GM19099 (cell line): ENCODE measurements around the gene TEX101.

ENCODE experiments used
- POLR2A ChIP-seq: IDR thresholded peaks from 3 replicates; pipeline ENCODE4 v1.6.1; 2011; ENCODE audit warnings: low read depth; ENCODE audit not compliant: insufficient read length; ENCODE audit errors: extremely low read depth

TEX101 gene

GRCh38 chr19:43446746-43447489 lies 32.2 kb downstream of the TEX101 start:
- TF ChIP-seq POLR2A, result no peak

GRCh38 chr19:43447655-43448054 lies 33.0 kb downstream of the TEX101 start:
- TF ChIP-seq POLR2A, result no peak

- TF ChIP-seq POLR2A, result no peak
Measured at GRCh38 chr19:43450545-43450997, 35.9 kb downstream of the TEX101 start.

GRCh38 chr19:43452582-43452981 lies 37.9 kb downstream of the TEX101 start:
- TF ChIP-seq POLR2A, result no peak

GRCh38 chr19:43454031-43454430 lies 39.3 kb downstream of the TEX101 start:
- no peak for TF ChIP-seq POLR2A

GRCh38 chr19:43455321-43456113 lies 40.8 kb downstream of the TEX101 start:
- no peak for TF ChIP-seq POLR2A

- no peak for TF ChIP-seq POLR2A
Measured at GRCh38 chr19:43457809-43458208, 43.1 kb downstream of the TEX101 start.

- TF ChIP-seq POLR2A, result no peak
Measured at GRCh38 chr19:43460362-43461016, 45.8 kb downstream of the TEX101 start.

- TF ChIP-seq POLR2A, result no peak
Measured at GRCh38 chr19:43461303-43461702, 46.6 kb downstream of the TEX101 start.

GRCh38 chr19:43462383-43462782 lies 47.7 kb downstream of the TEX101 start:
- TF ChIP-seq POLR2A, result no peak

GRCh38 chr19:43462785-43463380 lies 48.2 kb downstream of the TEX101 start:
- TF ChIP-seq POLR2A, result no peak

GRCh38 chr19:43463381-43464133 lies 48.9 kb downstream of the TEX101 start:
- no peak for TF ChIP-seq POLR2A

- no peak for TF ChIP-seq POLR2A
Measured at GRCh38 chr19:43464134-43464775, 49.6 kb downstream of the TEX101 start.
